Activated T-helper 2 cell treated with anti-CD3 and anti-CD28 coated beads, Interferon-gamma antibody, Interleukin-2, Interleukin-4, amounts not matched to agents 10 μg/mL and 5 μg/mL and 100 μg/mL, durations not matched to agents 14 hours and 24 hours and 36 hours (primary cell): Measurements from ENCODE around the gene ZNF20. TPM values are rescaled to one million over a fixed set of nuclear protein-coding genes. Genes with fewer than 3 reads are reported as not detected.
"Not testable (repeated sequence)": the region's sequence is repeated elsewhere in the genome, so short reads cannot be mapped to it uniquely, and the experiment has no call there.

Experiments used
- DNase-seq: peaks from one replicate; pipeline ENCODE4 v3.0.0; 2021; ENCODE audit warnings: low spot score
- H3K27ac Mint-ChIP-seq: one replicate; pipeline ENCODE4 v1.8.0; 2021; ENCODE audit warnings: mixed read lengths
- H3K27me3 Mint-ChIP-seq: one replicate; pipeline ENCODE4 v1.8.0; 2021; ENCODE audit warnings: low read depth, mixed read lengths
- H3K36me3 Mint-ChIP-seq: one replicate; pipeline ENCODE4 v1.8.0; 2021; ENCODE audit warnings: low read depth, mixed read lengths
- H3K4me1 Mint-ChIP-seq: one replicate; pipeline ENCODE4 v1.8.0; 2021; ENCODE audit warnings: low read depth, mixed read lengths
- H3K4me3 Mint-ChIP-seq: one replicate; pipeline ENCODE4 v1.8.0; 2021; ENCODE audit warnings: low read depth, mild to moderate bottlenecking, moderate library complexity, mixed read lengths
- H3K9me3 Mint-ChIP-seq: one replicate; pipeline ENCODE4 v1.8.0; 2021; ENCODE audit warnings: mixed read lengths
- intact Hi-C: fragments of 100-400 bp; cut with micrococcal nuclease; formaldehyde crosslinking; loops from one replicate; pipeline ENCODE4 v1.15.1; 2023
- total RNA-seq: library from RNA; stranded (reverse); gene quantifications from 2 replicates; pipeline ENCODE4 v1.2.3, GENCODE V29; 2022

Gene ZNF20
- total RNA-seq, 1 donor from 2014 or later: 4.1 TPM

- peaks cover 6% of the 10 kb centered on the region for H3K4me1 Mint-ChIP-seq
- no peak for DNase-seq
- no peak overlapping the region for H3K4me3 Mint-ChIP-seq
- H3K27ac Mint-ChIP-seq: no peak overlapping the region
- peaks cover 47% of the 10 kb centered on the region for H3K9me3 Mint-ChIP-seq
- H3K36me3 Mint-ChIP-seq: peaks cover 52% of the 10 kb centered on the region
- no peaks in the 10 kb centered on the region for H3K27me3 Mint-ChIP-seq
- intact Hi-C loops: no loop called here
Measured at GRCh38 chr19:12098040-12098439, 42.1 kb downstream of the ZNF20 start.

- H3K27me3 Mint-ChIP-seq: no peaks in the 10 kb centered on the region
- H3K27ac Mint-ChIP-seq: no peak overlapping the region
- intact Hi-C loops: no loop called here
Measured at GRCh38 chr19:12095111-12095790, 44.9 kb downstream of the ZNF20 start.

GRCh38 chr19:12093777-12094176, 46.4 kb downstream of the ZNF20 start:
- peaks cover 34% of the 10 kb centered on the region for H3K9me3 Mint-ChIP-seq
- intact Hi-C loops: no loop called here
- no peaks in the 10 kb centered on the region for H3K27me3 Mint-ChIP-seq
- peaks cover 30% of the 10 kb centered on the region for H3K36me3 Mint-ChIP-seq
- H3K4me3 Mint-ChIP-seq: peak overlapping the region; percentile 80
- no peak overlapping the region for H3K27ac Mint-ChIP-seq
- peaks cover 9% of the 10 kb centered on the region for H3K4me1 Mint-ChIP-seq
- DNase-seq: no peak

More at GRCh38 chr19:12095111-12095790, 44.9 kb downstream of the ZNF20 start:
- H3K4me3 Mint-ChIP-seq: no peak overlapping the region
- no peak for DNase-seq
- peaks cover 43% of the 10 kb centered on the region for H3K36me3 Mint-ChIP-seq
- H3K9me3 Mint-ChIP-seq: peaks cover 47% of the 10 kb centered on the region
- peaks cover 9% of the 10 kb centered on the region for H3K4me1 Mint-ChIP-seq

GRCh38 chr19:12092956-12093355, 47.2 kb downstream of the ZNF20 start:
- no peaks in the 10 kb centered on the region for H3K27me3 Mint-ChIP-seq
- intact Hi-C loops: no loop called here
- H3K36me3 Mint-ChIP-seq: peaks cover 27% of the 10 kb centered on the region
- peaks cover 9% of the 10 kb centered on the region for H3K4me1 Mint-ChIP-seq
- peak overlapping the region; percentile 83 for H3K4me3 Mint-ChIP-seq
- peaks cover 26% of the 10 kb centered on the region for H3K9me3 Mint-ChIP-seq
- H3K27ac Mint-ChIP-seq: peak overlapping the region; percentile 58
- no peak for DNase-seq

GRCh38 chr19:12092065-12092867, 47.9 kb downstream of the ZNF20 start:
- Mint-ChIP-seq H3K27me3 (no peaks in the 10 kb centered on the region), H3K4me3 (peak overlapping the region; percentile 83), H3K4me1 (peaks cover 9% of the 10 kb centered on the region), H3K9me3 (peaks cover 21% of the 10 kb centered on the region), H3K36me3 (peaks cover 24% of the 10 kb centered on the region), H3K27ac (peak overlapping the region; percentile 78)
- peak; percentile 59 for DNase-seq
- intact Hi-C loops: no loop called here

GRCh38 chr19:12090807-12091206, 49.3 kb downstream of the ZNF20 start:
- H3K36me3 Mint-ChIP-seq: peaks cover 17% of the 10 kb centered on the region
- peaks cover 9% of the 10 kb centered on the region for H3K4me1 Mint-ChIP-seq
- peak overlapping the region; percentile 24 for H3K27ac Mint-ChIP-seq
- H3K9me3 Mint-ChIP-seq: peaks cover 16% of the 10 kb centered on the region
- intact Hi-C loops: loop anchor here (1.0 kb wide), 1 partner anchor 50 kb away; no protein-coding TSS in a partner anchor
- DNase-seq: peak; percentile 41
- peak overlapping the region; percentile 53 for H3K4me3 Mint-ChIP-seq
- no peaks in the 10 kb centered on the region for H3K27me3 Mint-ChIP-seq

- Mint-ChIP-seq H3K4me1 (no peaks in the 10 kb centered on the region), H3K27ac (no peak overlapping the region), H3K4me3 (no peak overlapping the region), H3K36me3 (no peaks in the 10 kb centered on the region), H3K9me3 (peaks cover 25% of the 10 kb centered on the region), H3K27me3 (no peaks in the 10 kb centered on the region)
- DNase-seq: no peak
- intact Hi-C loops: no loop called here
Measured at GRCh38 chr19:12085074-12085818, 54.9 kb downstream of the ZNF20 start.

GRCh38 chr19:12083336-12083735, 56.8 kb downstream of the ZNF20 start:
- H3K27me3 Mint-ChIP-seq, H3K36me3 Mint-ChIP-seq, H3K4me3 Mint-ChIP-seq, DNase-seq, intact Hi-C loops, H3K27ac Mint-ChIP-seq, H3K4me1 Mint-ChIP-seq: not testable (repeated sequence)
- H3K9me3 Mint-ChIP-seq: peaks cover 33% of the 10 kb centered on the region

Other genes with a start within 250 kb of the ZNF20 start
- gene ZNF700, start 215.2 kb downstream of the ZNF20 start, total RNA-seq: 14.5 and 14.6 TPM in 2 replicates
- gene ZNF763, start 175.3 kb downstream of the ZNF20 start, total RNA-seq: 0.43 and 0.74 TPM in 2 replicates
- gene ZNF433, start 104.7 kb downstream of the ZNF20 start, total RNA-seq: 0.55 TPM in 2 replicates
- gene ZNF878, start 87.4 kb downstream of the ZNF20 start, total RNA-seq: 0.98 and 1.3 TPM in 2 replicates
- 1.7 and 2.0 TPM in 2 replicates for gene ZNF844, start 75.6 kb downstream of the ZNF20 start, total RNA-seq
- gene ZNF625, start 16.4 kb upstream of the ZNF20 start, total RNA-seq: 3.1 and 4.1 TPM in 2 replicates
- 7.7 and 9.7 TPM in 2 replicates for gene ZNF136, start 22.7 kb upstream of the ZNF20 start, total RNA-seq
- gene ZNF44, start 154.5 kb upstream of the ZNF20 start, total RNA-seq: 8.6 and 8.7 TPM in 2 replicates
- gene ZNF563, start 193.3 kb upstream of the ZNF20 start, total RNA-seq: 2.3 and 4.2 TPM in 2 replicates
- gene ZNF442, start 225.3 kb upstream of the ZNF20 start, total RNA-seq: 0.55 and 1.2 TPM in 2 replicates